HG02938 (cell line): Measurements from ENCODE around the gene USP7.
"Not testable (repeated sequence)": the region's sequence is repeated elsewhere in the genome, so short reads cannot be mapped to it uniquely, and the experiment has no call there.

Experiments
- ATAC-seq: cut with Tn5 transposase; IDR thresholded peaks from one replicate; pipeline ENCODE4 v1.9.1; 2021; ENCODE audit warnings: mild to moderate bottlenecking, moderate library complexity; ENCODE audit not compliant: unreplicated experiment

The USP7 gene

DNA sequence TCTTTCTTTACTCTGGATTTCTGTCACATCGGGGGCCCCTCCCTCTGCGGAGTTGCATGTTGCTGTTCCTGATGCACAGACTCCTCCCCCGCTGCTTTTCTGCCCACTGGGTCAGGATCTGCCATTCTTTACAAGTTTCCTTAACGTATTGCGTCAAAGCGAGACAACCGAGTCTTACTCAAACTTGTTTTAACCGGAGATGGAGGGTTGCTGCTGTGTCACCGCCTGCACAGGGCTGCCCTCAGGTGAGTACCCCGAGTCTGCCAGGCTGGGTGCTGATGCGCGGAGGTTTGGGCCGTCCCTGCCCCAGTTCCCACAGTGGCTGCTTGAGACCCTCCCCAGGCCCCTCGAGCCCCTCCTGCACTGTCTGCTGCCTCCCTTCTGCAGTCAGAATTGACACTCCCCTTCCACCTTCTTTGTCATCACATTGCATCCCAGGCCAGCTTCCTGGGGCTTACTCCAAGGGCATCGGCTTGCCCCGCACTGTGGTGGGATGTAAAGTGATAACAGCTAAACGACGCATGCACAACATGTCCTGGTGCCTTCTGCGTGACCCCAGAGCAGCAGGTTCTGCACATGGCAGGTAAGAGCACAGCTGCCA is 114.2 kb downstream of the USP7 start:
- ATAC-seq = no peak

DNA sequence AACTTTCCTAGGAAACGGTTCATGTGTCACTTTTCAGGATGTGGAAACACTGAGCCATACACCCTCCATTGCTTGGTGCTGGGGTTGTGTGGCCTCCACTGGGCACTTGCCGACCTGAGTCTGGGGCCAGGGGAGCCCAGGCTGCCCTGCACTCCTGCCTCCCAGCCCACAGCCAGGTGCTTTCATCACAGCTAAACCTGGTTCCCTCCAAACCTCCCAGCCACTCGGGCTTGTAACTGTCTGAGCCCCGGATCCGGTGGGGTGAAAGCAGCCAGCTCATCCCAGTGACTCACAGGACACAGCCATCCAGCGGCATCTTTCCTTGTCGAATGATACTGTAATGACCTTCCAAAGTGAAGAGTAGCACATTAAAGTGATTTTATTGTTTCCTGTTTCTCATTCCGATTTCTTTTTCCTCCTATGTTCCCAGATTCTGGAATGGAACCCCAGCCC is 114.7 kb downstream of the USP7 start:
- no peak for ATAC-seq

DNA sequence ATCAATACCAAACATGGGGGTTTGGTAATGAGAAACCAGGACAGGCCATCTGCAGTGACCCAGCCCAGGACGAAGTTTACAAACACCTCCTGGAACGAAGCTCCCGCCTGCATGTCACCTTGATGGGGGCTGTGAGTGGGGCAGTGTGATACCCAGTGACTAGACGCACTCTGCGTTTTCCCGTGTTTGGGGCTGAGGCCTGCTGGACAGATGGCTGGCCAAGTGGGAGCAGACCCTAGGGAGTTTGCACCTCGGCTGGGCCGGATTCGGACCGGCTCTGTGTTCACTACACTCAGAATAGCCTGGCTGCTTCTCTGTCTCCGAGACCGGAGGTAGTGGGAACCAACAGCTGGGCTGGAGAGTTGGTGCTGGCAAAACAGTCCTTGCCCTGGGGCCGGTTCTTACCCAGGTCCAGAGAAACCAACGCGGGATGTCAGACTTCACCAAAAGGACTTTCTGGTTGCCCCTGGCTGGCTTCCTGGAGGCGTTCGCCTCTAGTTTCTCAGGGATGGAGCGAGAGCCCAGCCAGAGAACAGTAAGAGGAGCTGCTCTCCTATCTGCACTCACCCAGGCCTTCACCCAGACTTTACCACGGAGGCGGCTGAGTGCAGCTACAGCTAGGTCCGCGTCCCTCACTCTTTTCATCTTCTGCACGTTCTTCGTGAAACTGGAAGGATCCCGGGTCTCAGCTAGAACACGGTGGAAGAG is 115.3 kb downstream of the USP7 start:
- no peak for ATAC-seq

DNA sequence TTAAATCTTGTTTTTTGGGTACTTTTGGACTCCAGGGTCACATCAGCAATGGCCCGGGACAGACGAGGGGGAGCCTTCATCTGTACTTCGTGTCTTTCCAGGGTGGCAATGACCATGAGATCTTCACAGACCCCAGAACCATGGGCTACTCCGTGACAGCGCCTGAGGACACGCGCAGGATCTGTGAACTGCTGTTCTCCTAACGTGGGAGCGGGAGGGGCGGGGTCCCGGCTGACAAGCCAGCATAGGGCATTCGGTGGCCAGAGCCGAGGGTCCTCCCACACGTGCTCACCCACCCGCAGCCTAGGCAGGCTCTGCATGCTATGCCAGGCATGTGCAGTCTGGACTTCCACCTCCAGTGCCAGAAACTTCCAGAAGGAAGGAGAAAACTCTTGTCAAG is 116.1 kb downstream of the USP7 start:
- ATAC-seq = no peak

- ATAC-seq = no peak
These were observed 116.6 kb downstream of the USP7 start for GRCh38 chr16:8847145-8847544.

DNA sequence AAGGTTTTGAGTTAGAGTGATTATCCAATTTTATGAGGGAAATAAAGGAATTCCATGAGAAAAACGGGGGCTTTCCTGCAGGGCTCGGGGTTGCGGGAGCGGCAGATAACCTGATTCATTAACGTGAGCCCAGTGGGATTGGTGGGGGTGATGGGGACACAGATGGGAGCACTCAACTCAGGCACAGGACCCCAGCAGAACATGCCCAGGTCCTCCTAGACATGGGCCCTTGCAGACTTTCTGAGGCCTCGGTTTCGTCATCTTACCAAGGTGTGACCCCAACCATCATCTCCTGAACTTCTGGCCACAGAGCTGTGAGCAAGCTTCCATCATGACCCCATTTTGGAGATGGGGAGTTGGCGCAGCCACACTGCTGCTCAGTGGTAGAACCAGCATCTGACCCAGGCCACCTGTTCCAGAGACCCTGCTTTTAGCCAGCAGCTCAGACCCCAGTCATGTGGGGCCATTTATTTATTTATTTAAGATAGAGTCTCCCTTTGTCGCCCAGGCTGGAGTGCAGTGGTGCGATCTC is 117.2 kb downstream of the USP7 start:
- ATAC-seq = no peak

DNA sequence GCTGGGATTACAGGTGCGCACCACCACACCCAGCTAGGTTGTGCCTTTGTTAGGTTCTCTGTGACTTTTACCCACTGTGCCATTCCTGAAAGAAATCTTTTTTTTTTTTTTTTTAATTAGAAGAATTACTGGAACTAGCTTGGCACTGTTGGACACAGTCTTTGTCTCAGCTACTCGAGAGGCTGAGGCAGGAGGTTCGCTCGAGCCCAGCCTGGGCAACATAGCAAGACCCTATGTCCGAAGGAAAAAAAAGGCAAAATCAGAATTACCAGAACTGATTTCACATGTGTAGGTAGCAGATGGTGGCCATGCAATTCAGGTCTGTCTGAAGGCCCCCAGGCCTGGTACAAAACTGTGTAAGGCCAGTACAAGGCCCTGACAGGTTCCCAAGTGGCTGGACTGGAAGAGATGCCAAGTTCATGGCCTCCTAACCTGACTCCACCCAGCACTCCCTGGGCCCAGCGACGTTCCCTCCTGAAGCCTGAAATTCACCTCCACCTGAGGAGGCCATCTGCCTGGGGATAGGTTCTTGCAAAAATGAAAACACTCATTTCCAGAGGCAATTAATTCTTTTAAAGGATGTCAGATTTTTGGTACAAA is 117.9 kb downstream of the USP7 start:
- ATAC-seq = no peak

DNA sequence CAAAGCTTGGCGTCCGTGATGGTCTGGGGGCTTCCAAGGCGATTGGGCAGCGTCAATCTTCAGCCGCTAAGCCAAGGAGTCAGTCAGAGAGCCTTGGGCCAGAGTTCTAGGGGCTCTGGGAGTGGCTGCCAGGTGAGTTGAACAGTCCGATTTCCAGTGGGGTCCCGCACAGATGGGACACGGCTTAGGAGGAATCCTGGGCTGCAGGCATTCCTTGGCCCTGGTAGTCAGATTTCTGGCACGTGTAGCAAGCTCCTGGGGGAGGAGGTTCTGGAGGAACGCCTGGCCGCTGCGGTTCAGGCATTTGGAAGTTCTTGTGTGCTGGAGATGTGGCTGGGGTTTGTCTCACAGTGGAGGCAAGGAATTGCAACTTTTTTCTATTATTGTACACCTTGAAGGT is 120.4 kb downstream of the USP7 start:
- not testable (repeated sequence) for ATAC-seq
